H9 (cell line): ENCODE measurements around the gene DDRGK1. TPM values are rescaled to one million over a fixed set of nuclear protein-coding genes. Genes with fewer than 3 reads are reported as not detected.

ENCODE experiments used
- DNase-seq: peaks from one replicate; pipeline ENCODE4 v3.0.0-alpha.2; 2017
- H2AFZ ChIP-seq: one replicate; pipeline ENCODE4 v1.6.1; 2013; ENCODE audit warnings: mild to moderate bottlenecking, low read length, control low read depth, moderate library complexity
- H2AK5ac ChIP-seq: 2 replicates; pipeline ENCODE4 v1.6.1; 2013; ENCODE audit warnings: low read length, control low read depth, mixed read lengths; ENCODE audit not compliant: insufficient read length
- H2BK120ac ChIP-seq: one replicate; pipeline ENCODE4 v1.6.1; 2013; ENCODE audit warnings: low read depth, mild to moderate bottlenecking, low read length, control low read depth, inconsistent platforms; ENCODE audit not compliant: poor library complexity, severe bottlenecking
- H2BK12ac ChIP-seq: 2 replicates; pipeline ENCODE4 v1.6.1; 2013; ENCODE audit warnings: low read length, control low read depth, mixed read lengths, low read depth; ENCODE audit not compliant: insufficient read length
- H2BK15ac ChIP-seq: 2 replicates; pipeline ENCODE4 v1.6.1; 2013; ENCODE audit warnings: low read depth, low read length, control low read depth
- H2BK20ac ChIP-seq: one replicate; pipeline ENCODE4 v1.6.1; 2013; ENCODE audit warnings: low read depth, mild to moderate bottlenecking, low read length, control low read depth, inconsistent platforms; ENCODE audit not compliant: poor library complexity, severe bottlenecking
- H2BK5ac ChIP-seq: 2 replicates; pipeline ENCODE4 v1.6.1; 2013; ENCODE audit warnings: low read length, control low read depth, mixed read lengths; ENCODE audit not compliant: insufficient read length
- H3K14ac ChIP-seq: 2 replicates; pipeline ENCODE4 v1.6.1; 2013; ENCODE audit warnings: low read length, control low read depth; ENCODE audit not compliant: insufficient read depth
- H3K18ac ChIP-seq: 2 replicates; pipeline ENCODE4 v1.6.1; 2013; ENCODE audit warnings: low read depth, mild to moderate bottlenecking, mixed read lengths, low read length, control low read depth; ENCODE audit not compliant: insufficient read length
- H3K23ac ChIP-seq: 2 replicates; pipeline ENCODE4 v1.6.1; 2013; ENCODE audit warnings: low read length, control low read depth, mixed read lengths, low read depth; ENCODE audit not compliant: insufficient read length
- H3K23me2 ChIP-seq: 2 replicates; pipeline ENCODE4 v1.6.1; 2013; ENCODE audit warnings: low read depth, mild to moderate bottlenecking, mixed read lengths, low read length, control low read depth; ENCODE audit not compliant: insufficient read length, poor library complexity, severe bottlenecking
- H3K27ac ChIP-seq: 2 replicates; pipeline ENCODE4 v1.5.1; 2013; ENCODE audit warnings: low read length, control low read depth, mixed read lengths, low read depth; ENCODE audit not compliant: insufficient read length
- H3K27me3 ChIP-seq: 2 replicates; pipeline ENCODE4 v1.6.1; 2013; ENCODE audit warnings: low read length, control low read depth, inconsistent platforms; ENCODE audit not compliant: insufficient read depth
- H3K4ac ChIP-seq: 2 replicates; pipeline ENCODE4 v1.6.1; 2013; ENCODE audit warnings: low read depth, mild to moderate bottlenecking, control low read depth, inconsistent platforms, low read length, moderate library complexity
- H3K4me1 ChIP-seq: 2 replicates; pipeline ENCODE4 v1.6.1; 2013; ENCODE audit warnings: low read length, control low read depth, inconsistent platforms; ENCODE audit not compliant: insufficient read depth
- H3K4me2 ChIP-seq: 2 replicates; pipeline ENCODE4 v1.6.1; 2013; ENCODE audit warnings: low read length, control low read depth, mixed read lengths; ENCODE audit not compliant: insufficient read length, insufficient read depth
- H3K56ac ChIP-seq: 2 replicates; pipeline ENCODE4 v1.6.1; 2013; ENCODE audit warnings: low read depth, mild to moderate bottlenecking, mixed read lengths, low read length, control low read depth; ENCODE audit not compliant: insufficient read length
- H3K79me1 ChIP-seq: 2 replicates; pipeline ENCODE4 v1.6.1; 2013; ENCODE audit warnings: low read depth, mild to moderate bottlenecking, moderate library complexity, low read length, control low read depth, inconsistent platforms; ENCODE audit not compliant: insufficient read depth, poor library complexity, severe bottlenecking
- H3K79me2 ChIP-seq: 2 replicates; pipeline ENCODE4 v1.6.1; 2013; ENCODE audit warnings: low read length, control low read depth, inconsistent platforms; ENCODE audit not compliant: insufficient read depth
- H3K9ac ChIP-seq: 2 replicates; pipeline ENCODE4 v1.6.1; 2013; ENCODE audit warnings: low read length, control low read depth, mixed read lengths; ENCODE audit not compliant: insufficient read length; ENCODE audit errors: extremely low read depth
- H3K9me3 ChIP-seq: one replicate; pipeline ENCODE4 v1.6.1; 2013; ENCODE audit warnings: low read depth, low read length, inconsistent platforms; ENCODE audit not compliant: control insufficient read depth
- H3T11ph ChIP-seq: one replicate; pipeline ENCODE4 v1.6.1; 2013; ENCODE audit warnings: mild to moderate bottlenecking, low read length, control low read depth, inconsistent platforms
- H4K20me1 ChIP-seq: one replicate; pipeline ENCODE4 v1.6.1; 2013; ENCODE audit not compliant: control insufficient read depth, insufficient read length, insufficient read depth
- H4K5ac ChIP-seq: 2 replicates; pipeline ENCODE4 v1.6.1; 2013; ENCODE audit warnings: low read depth, mild to moderate bottlenecking, mixed read lengths, low read length, control low read depth; ENCODE audit not compliant: insufficient read length
- H4K8ac ChIP-seq: replicated peaks from 2 replicates; pipeline ENCODE4 v1.6.1; 2013; ENCODE audit warnings: low read length, control low read depth, mixed read lengths, low read depth; ENCODE audit not compliant: insufficient read length
- H4K91ac ChIP-seq: 2 replicates; pipeline ENCODE4 v1.6.1; 2013; ENCODE audit warnings: low read depth, mild to moderate bottlenecking, moderate library complexity, mixed read lengths, low read length, control low read depth; ENCODE audit not compliant: insufficient read length
- H3K27ac Mint-ChIP-seq, 3 experiments: 2 replicates in 2 of 3; 3 replicates in 1 of 3; pipeline ENCODE4 v1.8.0; 2020 to 2021; ENCODE audit warnings: mixed read lengths in 3 of 3, mild to moderate bottlenecking in 1 of 3, moderate library complexity in 1 of 3
- H3K27me3 Mint-ChIP-seq: 2 replicates; pipeline ENCODE4 v1.8.0; 2021; ENCODE audit warnings: low read depth, mild to moderate bottlenecking, moderate library complexity, mixed read lengths
- H3K36me3 Mint-ChIP-seq, 3 experiments: 2 replicates in 2 of 3; 3 replicates in 1 of 3; pipeline ENCODE4 v1.8.0; 2020 to 2021; ENCODE audit warnings: low read depth in 3 of 3, mixed read lengths in 3 of 3; ENCODE audit not compliant: insufficient read depth in 1 of 3
- H3K4me1 Mint-ChIP-seq, 2 experiments: 2 replicates each; pipeline ENCODE4 v1.8.0; 2020; ENCODE audit warnings: mixed read lengths in 2 of 2
- H3K4me3 Mint-ChIP-seq, 2 experiments: 2 replicates in 1 of 2; 3 replicates in 1 of 2; pipeline ENCODE4 v1.8.0; 2020 to 2021; ENCODE audit warnings: mild to moderate bottlenecking in 2 of 2, mixed read lengths in 2 of 2, moderate library complexity in 1 of 2
- H3K9me3 Mint-ChIP-seq, 2 experiments: 2 replicates in 1 of 2; 3 replicates in 1 of 2; pipeline ENCODE4 v1.8.0; 2020; ENCODE audit warnings: mild to moderate bottlenecking in 2 of 2, mixed read lengths in 2 of 2, moderate library complexity in 1 of 2
- WGBS: extraction: QIAGEN DNeasy Blood & Tissue Kit; methylation state at CpG from one replicate; pipeline ENCODE4 v1.1.7; 2013; ENCODE audit warnings: missing lambda C conversion rate, low lambda C conversion rate, mixed read lengths; ENCODE audit not compliant: insufficient read length; ENCODE audit errors: extremely low coverage; 5-methylcytosine and 5-hydroxymethylcytosine counted together
- total RNA-seq: library from RNA; stranded (reverse); gene quantifications from 2 replicates; pipeline ENCODE4 v1.2.1, GENCODE V29; 2021
- TF ChIP-seq, protein P1 (sequence below): fragments of 200-600 bp; sonication (generic); conservative IDR thresholded peaks from 3 replicates; pipeline ENCODE4 v1.8.0; 2021; ENCODE audit warnings: antibody characterized with exemption, mild to moderate bottlenecking

DDRGK1 gene
- total RNA-seq, 1 experiment from 2014 or later = 58.1 TPM

GRCh38 chr20:3237958-3238615, 33.6 kb upstream of the DDRGK1 start:
- H2BK120ac ChIP-seq = no peak overlapping the region
- H2BK12ac ChIP-seq = no peak overlapping the region
- H3K9ac ChIP-seq = no peak overlapping the region
- no peak overlapping the region for H3K27ac ChIP-seq
- H3T11ph ChIP-seq = no peak overlapping the region
- Mint-ChIP-seq H3K27me3 (peaks cover 62% of the 10 kb centered on the region), H3K4me1 (peaks cover 16 to 29% of the 10 kb centered on the region in 2 experiments), H3K36me3 (peaks cover 0 to 12% (median 5%) of the 10 kb centered on the region in 3 experiments; a peak in 2 of 7 replicates), H3K27ac (no peak overlapping the region; a peak in 1 of 7 replicates), H3K4me3 (peak overlapping the region; percentile 77 to 85), H3K9me3 (no peaks in the 10 kb centered on the region; a peak in 1 of 5 replicates)
- no peak overlapping the region for H2AK5ac ChIP-seq
- no peak overlapping the region for H2BK20ac ChIP-seq
- H3K18ac ChIP-seq = no peak overlapping the region
- no peak overlapping the region for H4K5ac ChIP-seq
- H3K56ac ChIP-seq = no peak overlapping the region
- no peak for DNase-seq
- H2BK15ac ChIP-seq = no peak overlapping the region
- H3K9me3 ChIP-seq = no peaks in the 10 kb centered on the region
- WGBS = no CpG with 5 or more reads among the region's 59 CpGs
- no peaks in the 10 kb centered on the region for H4K20me1 ChIP-seq
- H2AFZ ChIP-seq = no peak overlapping the region
- H3K23ac ChIP-seq = no peak overlapping the region
- no peaks in the 10 kb centered on the region for H3K79me1 ChIP-seq
- peak overlapping the region; percentile 62 for H3K4me2 ChIP-seq
- TF ChIP-seq, protein P1, sequence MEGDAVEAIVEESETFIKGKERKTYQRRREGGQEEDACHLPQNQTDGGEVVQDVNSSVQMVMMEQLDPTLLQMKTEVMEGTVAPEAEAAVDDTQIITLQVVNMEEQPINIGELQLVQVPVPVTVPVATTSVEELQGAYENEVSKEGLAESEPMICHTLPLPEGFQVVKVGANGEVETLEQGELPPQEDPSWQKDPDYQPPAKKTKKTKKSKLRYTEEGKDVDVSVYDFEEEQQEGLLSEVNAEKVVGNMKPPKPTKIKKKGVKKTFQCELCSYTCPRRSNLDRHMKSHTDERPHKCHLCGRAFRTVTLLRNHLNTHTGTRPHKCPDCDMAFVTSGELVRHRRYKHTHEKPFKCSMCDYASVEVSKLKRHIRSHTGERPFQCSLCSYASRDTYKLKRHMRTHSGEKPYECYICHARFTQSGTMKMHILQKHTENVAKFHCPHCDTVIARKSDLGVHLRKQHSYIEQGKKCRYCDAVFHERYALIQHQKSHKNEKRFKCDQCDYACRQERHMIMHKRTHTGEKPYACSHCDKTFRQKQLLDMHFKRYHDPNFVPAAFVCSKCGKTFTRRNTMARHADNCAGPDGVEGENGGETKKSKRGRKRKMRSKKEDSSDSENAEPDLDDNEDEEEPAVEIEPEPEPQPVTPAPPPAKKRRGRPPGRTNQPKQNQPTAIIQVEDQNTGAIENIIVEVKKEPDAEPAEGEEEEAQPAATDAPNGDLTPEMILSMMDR = peak; percentile 23; the same call in 1 of the 3 replicates
- no peak overlapping the region for H3K4ac ChIP-seq
- no peak overlapping the region for H4K8ac ChIP-seq
- peaks cover 18% of the 10 kb centered on the region for H3K23me2 ChIP-seq
- H3K14ac ChIP-seq = no peak overlapping the region; the same call in 1 of the 2 replicates
- no peaks in the 10 kb centered on the region for H3K79me2 ChIP-seq
- H3K4me1 ChIP-seq = no peaks in the 10 kb centered on the region; the same call in 1 of the 2 replicates
- H3K27me3 ChIP-seq = peaks cover 18% of the 10 kb centered on the region; the same call in 1 of the 2 replicates
- no peak overlapping the region for H4K91ac ChIP-seq
- no peak overlapping the region for H2BK5ac ChIP-seq
